Activated B cell treated with CpG ODN at 0.5 μM for 24 hours (primary cell): ENCODE data around the gene RABL3. TPM values are rescaled to one million over a fixed set of nuclear protein-coding genes. Genes with fewer than 3 reads are reported as not detected.
"Not testable (repeated sequence)": the region's sequence is repeated elsewhere in the genome, so short reads cannot be mapped to it uniquely, and the experiment has no call there.

Experiments used
- ATAC-seq: fragments of 200-7000 bp; cut with Tn5 transposase; one replicate; pipeline ENCODE4 v1.10.0; 2021; ENCODE audit warnings: low read depth, mild to moderate bottlenecking, moderate library complexity
- CTCF ChIA-PET: fragments of 350-600 bp; sonication (Branson Sonifier 250); formaldehyde crosslinking; loops from one replicate; lab custom pipeline; 2021; ENCODE audit warnings: antibody characterized with exemption; lab: Charles Lee
- POLR2A ChIA-PET: fragments of 350-600 bp; sonication (Branson Sonifier 250); formaldehyde crosslinking; loops from one replicate; lab custom pipeline; 2021; ENCODE audit warnings: antibody characterized with exemption; lab: Charles Lee
- DNase-seq: peaks from one replicate; pipeline ENCODE4 v3.0.0; 2022
- H3K27ac Mint-ChIP-seq: one replicate; pipeline ENCODE4 v1.8.0; 2020; ENCODE audit warnings: mixed read lengths
- H3K27me3 Mint-ChIP-seq: one replicate; pipeline ENCODE4 v1.8.0; 2021; ENCODE audit warnings: mixed read lengths
- H3K36me3 Mint-ChIP-seq: one replicate; pipeline ENCODE4 v1.8.0; 2021; ENCODE audit warnings: low read depth, mixed read lengths
- H3K4me1 Mint-ChIP-seq: one replicate; pipeline ENCODE4 v1.8.0; 2021; ENCODE audit warnings: mixed read lengths
- H3K4me3 Mint-ChIP-seq: one replicate; pipeline ENCODE4 v1.8.0; 2020; ENCODE audit warnings: mild to moderate bottlenecking, mixed read lengths
- H3K9me3 Mint-ChIP-seq: one replicate; pipeline ENCODE4 v1.8.0; 2020; ENCODE audit warnings: mixed read lengths
- CTCF ChIP-seq: fragments of 200-600 bp; IDR thresholded peaks from one replicate; pipeline ENCODE4 v1.8.0; 2022; ENCODE audit warnings: antibody characterized with exemption, mild to moderate bottlenecking
- intact Hi-C: fragments of 100-400 bp; cut with micrococcal nuclease; formaldehyde crosslinking; loops from one replicate; pipeline ENCODE4 v1.15.1; 2024
- total RNA-seq: library from RNA; stranded (reverse); gene quantifications from 2 replicates; pipeline ENCODE4 v1.2.3, GENCODE V29; 2022

RABL3 gene
- total RNA-seq, 1 donor from 2014 or later = 29.9 TPM

- TF ChIP-seq CTCF = no peak
- ChIA-PET POLR2A (no interaction called here), CTCF (no interaction called here)
- ATAC-seq (no peak), DNase-seq (no peak)
- Mint-ChIP-seq H3K9me3 (no peaks in the 10 kb centered on the region), H3K27ac (no peak overlapping the region), H3K36me3 (no peaks in the 10 kb centered on the region), H3K4me1 (no peaks in the 10 kb centered on the region), H3K27me3 (peaks cover 1% of the 10 kb centered on the region), H3K4me3 (no peak overlapping the region)
- intact Hi-C loops = no loop called here
Observed at GRCh38 chr3:120641696-120642246, 100.5 kb downstream of the RABL3 start.

GRCh38 chr3:120640231-120640630, 102.1 kb downstream of the RABL3 start:
- Mint-ChIP-seq H3K4me1 (no peaks in the 10 kb centered on the region), H3K9me3 (no peaks in the 10 kb centered on the region), H3K36me3 (no peaks in the 10 kb centered on the region), H3K27me3 (peaks cover 1% of the 10 kb centered on the region), H3K27ac (no peak overlapping the region), H3K4me3 (no peak overlapping the region)
- no peak for TF ChIP-seq CTCF
- ATAC-seq (no peak), DNase-seq (no peak)
- POLR2A ChIA-PET = no interaction called here
- CTCF ChIA-PET = no interaction called here
- intact Hi-C loops = no loop called here

- H3K36me3 Mint-ChIP-seq, H3K9me3 Mint-ChIP-seq, CTCF ChIA-PET: not testable (repeated sequence)
Observed at GRCh38 chr3:120638820-120639219, 103.5 kb downstream of the RABL3 start.

GRCh38 chr3:120637851-120638559, 104.3 kb downstream of the RABL3 start:
- ATAC-seq (no peak), DNase-seq (no peak)
- Mint-ChIP-seq H3K36me3 (no peaks in the 10 kb centered on the region), H3K27me3 (peaks cover 1% of the 10 kb centered on the region), H3K4me3 (no peak overlapping the region), H3K4me1 (no peaks in the 10 kb centered on the region), H3K9me3 (no peaks in the 10 kb centered on the region), H3K27ac (no peak overlapping the region)
- intact Hi-C loops = no loop called here
- ChIA-PET CTCF (no interaction called here), POLR2A (no interaction called here)
- no peak for TF ChIP-seq CTCF

More at GRCh38 chr3:120638820-120639219, 103.5 kb downstream of the RABL3 start:
- ATAC-seq, intact Hi-C loops, H3K27me3 Mint-ChIP-seq, H3K4me1 Mint-ChIP-seq, DNase-seq, H3K4me3 Mint-ChIP-seq, POLR2A ChIA-PET, H3K27ac Mint-ChIP-seq: not testable (repeated sequence)

GRCh38 chr3:120636795-120637401, 105.4 kb downstream of the RABL3 start:
- Mint-ChIP-seq H3K27me3 (no peaks in the 10 kb centered on the region), H3K36me3 (no peaks in the 10 kb centered on the region), H3K4me1 (no peaks in the 10 kb centered on the region), H3K9me3 (no peaks in the 10 kb centered on the region), H3K4me3 (no peak overlapping the region), H3K27ac (no peak overlapping the region)
- intact Hi-C loops = no loop called here
- ChIA-PET CTCF (no interaction called here), POLR2A (no interaction called here)
- TF ChIP-seq CTCF = no peak
- ATAC-seq (no peak), DNase-seq (no peak)

Other genes with a start within 250 kb of the RABL3 start
- gene NDUFB4, start 146.2 kb downstream of the RABL3 start, total RNA-seq = 80.4 and 86.3 TPM in 2 replicates
- gene HGD, start 60.3 kb downstream of the RABL3 start, total RNA-seq = 0.78 and 1.0 TPM in 2 replicates
- 22.1 and 22.9 TPM in 2 replicates for gene GTF2E1, start 228 bp upstream of the RABL3 start, total RNA-seq
- not detected in 2 replicates for gene STXBP5L, start 165.7 kb upstream of the RABL3 start, total RNA-seq